Measurements from ENCODE around the gene OXLD1. TPM values are rescaled to one million over a fixed set of nuclear protein-coding genes. Genes with fewer than 3 reads are reported as not detected.

OXLD1 gene
- total RNA-seq, 1 experiment from 2014 or later = 40.2 TPM

DNA sequence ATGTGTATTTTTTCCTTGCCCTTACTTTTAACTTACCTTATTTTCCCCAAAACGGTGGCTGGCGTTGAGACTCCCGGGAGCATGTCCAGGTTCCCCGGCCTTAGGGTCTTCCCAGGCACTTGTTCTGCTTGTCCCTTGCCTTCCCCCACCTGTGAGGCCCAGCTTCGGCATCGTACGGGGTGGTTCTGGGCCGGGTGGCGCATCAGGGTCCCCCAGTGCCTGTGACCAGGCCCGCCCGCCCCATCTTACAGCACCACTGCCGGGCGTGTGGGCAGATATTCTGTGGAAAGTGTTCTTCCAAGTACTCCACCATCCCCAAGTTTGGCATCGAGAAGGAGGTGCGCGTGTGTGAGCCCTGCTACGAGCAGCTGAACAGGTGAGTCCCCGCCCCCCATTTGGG is 24.8 kb upstream of the OXLD1 start:
- Histone ChIP-seq H2AFZ (no peak overlapping the region), H3K4me1 (replicated peaks; ENCODE audit: insufficient read depth) (no peaks in the 10 kb centered on the region), H3K9me2 (ENCODE audit: insufficient read depth) (no peaks in the 10 kb centered on the region), H3K79me2 (ENCODE audit: low read depth) (peaks cover 12% of the 10 kb centered on the region), H3K4me3 (no peak overlapping the region), H4K20me1 (ENCODE audit: insufficient read depth) (peaks cover 7% of the 10 kb centered on the region), H3K27me3 (ENCODE audit: insufficient read depth, low read depth) (no peaks in the 10 kb centered on the region), H3K4me2 (no peak overlapping the region), H3K27ac (no peak overlapping the region), H3K36me3 (ENCODE audit: low read depth) (no peaks in the 10 kb centered on the region), H3K9me3 (ENCODE audit: insufficient read depth, low read depth) (no peaks in the 10 kb centered on the region), H3F3A (ENCODE audit: insufficient read depth, low read depth) (no peaks in the 10 kb centered on the region)
- CTCF ChIA-PET = no interaction called here
- POLR2A ChIA-PET (ENCODE audit: unreplicated experiment) = no interaction called here
- intact Hi-C loops (cut with micrococcal nuclease; ENCODE audit: unreplicated experiment) = no loop called here
- BruUV-seq (replicated peaks) = no TSS peak
- TF ChIP-seq EZH2 (IDR thresholded peaks at IDR 0.05; ENCODE audit: low read depth) = no peak
- TF ChIP-seq, protein P1, sequence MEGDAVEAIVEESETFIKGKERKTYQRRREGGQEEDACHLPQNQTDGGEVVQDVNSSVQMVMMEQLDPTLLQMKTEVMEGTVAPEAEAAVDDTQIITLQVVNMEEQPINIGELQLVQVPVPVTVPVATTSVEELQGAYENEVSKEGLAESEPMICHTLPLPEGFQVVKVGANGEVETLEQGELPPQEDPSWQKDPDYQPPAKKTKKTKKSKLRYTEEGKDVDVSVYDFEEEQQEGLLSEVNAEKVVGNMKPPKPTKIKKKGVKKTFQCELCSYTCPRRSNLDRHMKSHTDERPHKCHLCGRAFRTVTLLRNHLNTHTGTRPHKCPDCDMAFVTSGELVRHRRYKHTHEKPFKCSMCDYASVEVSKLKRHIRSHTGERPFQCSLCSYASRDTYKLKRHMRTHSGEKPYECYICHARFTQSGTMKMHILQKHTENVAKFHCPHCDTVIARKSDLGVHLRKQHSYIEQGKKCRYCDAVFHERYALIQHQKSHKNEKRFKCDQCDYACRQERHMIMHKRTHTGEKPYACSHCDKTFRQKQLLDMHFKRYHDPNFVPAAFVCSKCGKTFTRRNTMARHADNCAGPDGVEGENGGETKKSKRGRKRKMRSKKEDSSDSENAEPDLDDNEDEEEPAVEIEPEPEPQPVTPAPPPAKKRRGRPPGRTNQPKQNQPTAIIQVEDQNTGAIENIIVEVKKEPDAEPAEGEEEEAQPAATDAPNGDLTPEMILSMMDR (conservative IDR thresholded peaks at IDR 0.05) = no peak
- DNase-seq = no peak

DNA sequence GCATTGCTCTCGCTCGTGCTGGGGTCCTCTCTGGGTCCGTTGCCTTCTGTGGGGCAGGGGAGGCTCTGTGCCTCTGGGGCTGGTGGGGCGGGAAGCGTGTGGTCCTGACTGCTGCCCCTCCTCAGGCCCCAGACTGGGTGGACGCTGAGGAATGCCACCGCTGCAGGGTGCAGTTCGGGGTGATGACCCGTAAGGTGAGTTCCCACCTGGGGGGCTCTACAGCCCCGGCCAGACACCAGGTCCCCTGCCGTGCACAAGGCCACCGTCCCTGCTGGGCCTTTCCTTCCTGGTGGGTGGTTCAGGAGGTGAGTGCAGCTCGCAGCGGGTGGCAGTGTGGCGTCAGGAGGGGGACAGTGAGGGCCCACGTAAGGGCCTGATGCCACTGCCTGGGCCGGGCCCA is 24.1 kb upstream of the OXLD1 start:
- CTCF ChIA-PET = no interaction called here
- POLR2A ChIA-PET (ENCODE audit: unreplicated experiment) = no interaction called here

DNA sequence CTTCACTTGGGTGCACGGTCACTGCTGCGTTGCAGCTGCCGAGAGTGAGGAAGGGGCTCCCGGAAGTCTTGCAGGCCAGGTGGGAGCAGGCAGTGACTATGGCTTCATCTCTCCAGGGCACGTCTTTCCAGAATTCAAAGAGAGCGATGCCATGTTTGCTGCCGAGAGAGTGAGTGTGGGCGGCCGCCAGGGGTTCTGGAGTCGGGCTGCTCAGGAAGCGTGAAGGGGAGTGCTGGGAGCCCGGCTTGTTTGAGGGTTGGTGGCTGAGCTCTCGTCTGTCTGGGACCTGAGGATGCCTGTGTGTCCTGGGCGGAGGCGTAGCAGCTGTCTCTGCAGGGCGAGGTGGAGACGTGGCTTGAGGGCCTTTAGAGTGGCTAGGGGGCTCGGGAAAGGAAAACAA is 23.7 kb upstream of the OXLD1 start:
- no TSS peak for BruUV-seq (replicated peaks)
- Histone ChIP-seq H2AFZ (no peak overlapping the region), H4K20me1 (ENCODE audit: insufficient read depth) (peaks cover 18% of the 10 kb centered on the region), H3K4me1 (replicated peaks; ENCODE audit: insufficient read depth) (peaks cover 5% of the 10 kb centered on the region; the same call in 1 of the 2 replicates), H3K9me3 (ENCODE audit: insufficient read depth, low read depth) (no peaks in the 10 kb centered on the region), H3K4me2 (no peak overlapping the region), H3K36me3 (ENCODE audit: low read depth) (no peaks in the 10 kb centered on the region), H3K27ac (no peak overlapping the region), H3K79me2 (ENCODE audit: low read depth) (peaks cover 24% of the 10 kb centered on the region), H3K4me3 (no peak overlapping the region), H3F3A (ENCODE audit: insufficient read depth, low read depth) (peaks cover 6% of the 10 kb centered on the region; the same call in 1 of the 2 replicates), H3K27me3 (ENCODE audit: insufficient read depth, low read depth) (no peaks in the 10 kb centered on the region), H3K9me2 (ENCODE audit: insufficient read depth) (no peaks in the 10 kb centered on the region)
- no peak for TF ChIP-seq EZH2 (IDR thresholded peaks at IDR 0.05; ENCODE audit: low read depth)
- TF ChIP-seq, protein P1 (conservative IDR thresholded peaks at IDR 0.05) = no peak
- intact Hi-C loops (cut with micrococcal nuclease; ENCODE audit: unreplicated experiment) = no loop called here
- no peak for DNase-seq
- POLR2A ChIA-PET (ENCODE audit: unreplicated experiment) = no interaction called here
- CTCF ChIA-PET = no interaction called here

More for the DNA sequence above, 24.1 kb upstream of the OXLD1 start:
- intact Hi-C loops (cut with micrococcal nuclease; ENCODE audit: unreplicated experiment) = no loop called here
- Histone ChIP-seq H3K4me3 (no peak overlapping the region), H3K4me2 (no peak overlapping the region), H4K20me1 (ENCODE audit: insufficient read depth) (peaks cover 13% of the 10 kb centered on the region), H2AFZ (no peak overlapping the region), H3K27me3 (ENCODE audit: insufficient read depth, low read depth) (no peaks in the 10 kb centered on the region), H3K4me1 (replicated peaks; ENCODE audit: insufficient read depth) (peaks cover under 1% of the 10 kb centered on the region; the same call in 1 of the 2 replicates), H3K27ac (no peak overlapping the region), H3K36me3 (ENCODE audit: low read depth) (no peaks in the 10 kb centered on the region), H3K9me2 (ENCODE audit: insufficient read depth) (no peaks in the 10 kb centered on the region), H3K9me3 (ENCODE audit: insufficient read depth, low read depth) (no peaks in the 10 kb centered on the region), H3F3A (ENCODE audit: insufficient read depth, low read depth) (peaks cover 2% of the 10 kb centered on the region; the same call in 1 of the 2 replicates), H3K79me2 (ENCODE audit: low read depth) (peaks cover 19% of the 10 kb centered on the region)
- TF ChIP-seq, protein P1 (conservative IDR thresholded peaks at IDR 0.05) = no peak
- no peak for TF ChIP-seq EZH2 (IDR thresholded peaks at IDR 0.05; ENCODE audit: low read depth)
- DNase-seq = no peak
- BruUV-seq (replicated peaks) = no TSS peak

All from PC-9 (cell line).